Measurements from ENCODE around the gene TOP2B. TPM values are rescaled to one million over a fixed set of nuclear protein-coding genes. Genes with fewer than 3 reads are reported as not detected.

Gene TOP2B
- total RNA-seq, 1 donor from 2014 or later, result 83.4 TPM

DNA sequence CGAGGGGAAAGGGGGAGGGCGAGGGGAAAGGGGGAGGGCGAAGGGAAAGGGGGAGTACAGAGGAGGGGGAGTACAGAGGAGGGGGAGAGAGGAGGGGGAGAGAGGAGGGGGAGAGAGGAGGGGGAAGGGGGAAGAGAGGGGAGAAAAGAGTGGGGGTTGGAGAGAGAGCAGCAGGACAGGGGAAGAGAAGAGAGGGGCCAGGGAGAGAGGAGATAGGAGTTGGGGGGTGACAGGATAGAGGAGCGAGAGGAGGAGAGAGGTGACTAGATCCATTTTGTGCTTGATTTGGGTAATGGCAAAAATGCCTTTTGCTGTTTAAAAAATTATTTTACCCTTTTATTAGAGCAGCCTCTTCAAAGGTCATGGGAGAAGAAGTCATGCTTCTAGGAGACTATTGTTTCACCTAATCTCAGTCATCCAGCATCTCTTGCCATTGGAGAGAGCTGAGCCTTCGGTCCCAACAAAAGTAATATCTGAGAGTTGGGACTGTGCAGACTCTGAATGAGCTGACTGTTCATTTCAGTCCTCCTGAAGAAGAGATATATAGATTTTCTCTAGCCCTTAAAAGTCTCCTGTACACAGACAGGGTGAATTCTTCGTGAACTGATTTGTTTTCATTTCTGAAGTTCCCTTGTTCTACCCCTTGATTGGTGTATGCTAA, 15.1 kb upstream of the TOP2B start:
- H3K36me3 ChIP-seq, result no peaks in the 10 kb centered on the region
- TF ChIP-seq, protein P1, sequence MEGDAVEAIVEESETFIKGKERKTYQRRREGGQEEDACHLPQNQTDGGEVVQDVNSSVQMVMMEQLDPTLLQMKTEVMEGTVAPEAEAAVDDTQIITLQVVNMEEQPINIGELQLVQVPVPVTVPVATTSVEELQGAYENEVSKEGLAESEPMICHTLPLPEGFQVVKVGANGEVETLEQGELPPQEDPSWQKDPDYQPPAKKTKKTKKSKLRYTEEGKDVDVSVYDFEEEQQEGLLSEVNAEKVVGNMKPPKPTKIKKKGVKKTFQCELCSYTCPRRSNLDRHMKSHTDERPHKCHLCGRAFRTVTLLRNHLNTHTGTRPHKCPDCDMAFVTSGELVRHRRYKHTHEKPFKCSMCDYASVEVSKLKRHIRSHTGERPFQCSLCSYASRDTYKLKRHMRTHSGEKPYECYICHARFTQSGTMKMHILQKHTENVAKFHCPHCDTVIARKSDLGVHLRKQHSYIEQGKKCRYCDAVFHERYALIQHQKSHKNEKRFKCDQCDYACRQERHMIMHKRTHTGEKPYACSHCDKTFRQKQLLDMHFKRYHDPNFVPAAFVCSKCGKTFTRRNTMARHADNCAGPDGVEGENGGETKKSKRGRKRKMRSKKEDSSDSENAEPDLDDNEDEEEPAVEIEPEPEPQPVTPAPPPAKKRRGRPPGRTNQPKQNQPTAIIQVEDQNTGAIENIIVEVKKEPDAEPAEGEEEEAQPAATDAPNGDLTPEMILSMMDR (IDR thresholded peaks at IDR 0.05), result no peak
- H3K27me3 ChIP-seq, result no peaks in the 10 kb centered on the region
- no peak overlapping the region for H3K27ac ChIP-seq
- H3K4me1 ChIP-seq, result no peaks in the 10 kb centered on the region
- no peak for DNase-seq
- H3K9me3 ChIP-seq, result no peaks in the 10 kb centered on the region
- H3K4me3 ChIP-seq, result no peak overlapping the region
- intact Hi-C loops (cut with DNase I), result no loop called here
- no peak for ATAC-seq

- intact Hi-C loops (cut with DNase I), result no loop called here
These were observed 14.5 kb upstream of the TOP2B start for GRCh38 chr3:25679166-25679565.

GRCh38 chr3:25678581-25678980, 13.9 kb upstream of the TOP2B start:
- TF ChIP-seq, protein P1 (IDR thresholded peaks at IDR 0.05), result no peak
- ATAC-seq (no peak), DNase-seq (no peak)
- Histone ChIP-seq H3K9me3 (no peaks in the 10 kb centered on the region), H3K4me1 (no peaks in the 10 kb centered on the region), H3K36me3 (no peaks in the 10 kb centered on the region), H3K4me3 (no peak overlapping the region), H3K27ac (no peak overlapping the region), H3K27me3 (no peaks in the 10 kb centered on the region)
- intact Hi-C loops (cut with DNase I), result no loop called here

More at GRCh38 chr3:25679166-25679565, 14.5 kb upstream of the TOP2B start:
- DNase-seq (no peak), ATAC-seq (no peak)
- Histone ChIP-seq H3K27ac (no peak overlapping the region), H3K4me1 (no peaks in the 10 kb centered on the region), H3K4me3 (no peak overlapping the region), H3K27me3 (no peaks in the 10 kb centered on the region), H3K9me3 (no peaks in the 10 kb centered on the region), H3K36me3 (no peaks in the 10 kb centered on the region)
- TF ChIP-seq, protein P1 (IDR thresholded peaks at IDR 0.05), result no peak

DNA sequence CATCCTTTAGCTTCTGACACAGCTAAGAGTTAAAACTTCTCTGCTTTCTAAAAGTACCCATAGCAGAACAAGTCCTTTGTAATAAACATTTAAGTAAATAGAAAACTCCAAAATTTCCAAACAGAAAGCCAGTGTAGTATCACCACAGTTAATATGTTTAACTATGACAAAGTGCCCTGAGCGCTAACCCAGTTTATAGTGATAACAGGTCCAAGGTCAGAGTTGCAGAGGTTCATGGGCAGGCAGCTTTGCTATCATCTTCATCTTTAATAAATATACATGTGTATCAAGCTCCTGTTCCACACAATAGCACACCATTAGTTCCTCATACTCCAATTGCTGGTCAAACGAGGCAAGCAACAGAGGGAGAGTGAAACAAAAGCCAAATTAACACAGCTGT, 12.4 kb upstream of the TOP2B start:
- H3K27me3 ChIP-seq, result no peaks in the 10 kb centered on the region
- H3K4me1 ChIP-seq, result no peaks in the 10 kb centered on the region
- DNase-seq, result no peak
- no peak overlapping the region for H3K27ac ChIP-seq
- no peaks in the 10 kb centered on the region for H3K36me3 ChIP-seq
- TF ChIP-seq, protein P1 (IDR thresholded peaks at IDR 0.05), result no peak
- ATAC-seq, result no peak
- no peaks in the 10 kb centered on the region for H3K9me3 ChIP-seq
- intact Hi-C loops (cut with DNase I), result no loop called here
- no peak overlapping the region for H3K4me3 ChIP-seq

DNA sequence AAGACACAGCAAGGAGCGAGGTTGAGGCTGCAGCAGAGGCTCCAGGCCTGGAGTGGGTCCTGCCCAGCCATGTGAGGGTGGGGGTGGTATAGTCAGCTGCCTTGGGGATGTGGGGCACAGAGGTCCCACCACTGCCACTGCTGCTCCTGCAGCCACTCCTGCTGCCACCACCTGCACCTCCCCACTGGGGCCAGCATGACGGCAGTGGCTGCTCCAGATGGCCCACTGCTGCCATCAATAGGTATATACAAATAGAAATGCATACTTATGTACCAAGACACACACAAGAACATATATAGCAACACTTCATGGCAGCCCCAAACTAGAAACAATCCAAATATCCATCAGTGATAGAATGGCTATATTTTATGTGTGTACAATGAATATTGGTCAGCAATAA, 10.0 kb upstream of the TOP2B start:
- Histone ChIP-seq H3K27me3 (no peaks in the 10 kb centered on the region), H3K4me1 (no peaks in the 10 kb centered on the region), H3K4me3 (no peak overlapping the region), H3K9me3 (no peaks in the 10 kb centered on the region), H3K36me3 (no peaks in the 10 kb centered on the region), H3K27ac (no peak overlapping the region)
- peak; percentile 16 for ATAC-seq
- TF ChIP-seq, protein P1 (IDR thresholded peaks at IDR 0.05), result no peak
- intact Hi-C loops (cut with DNase I), result no loop called here
- no peak for DNase-seq

Measured in upper lobe of right lung (tissue), 1 donor.